Fibroblast of villous mesenchyme (primary cell): ENCODE results near the gene IGSF9. TPM values are rescaled to one million over a fixed set of nuclear protein-coding genes. Genes with fewer than 3 reads are reported as not detected.

Experiments used
- DNase-seq: peaks from one replicate; pipeline ENCODE4 v3.0.0-alpha.2; 2010; ENCODE audit warnings: low read depth
- H3K4me3 ChIP-seq: 2 replicates; pipeline ENCODE4 v1.5.1; 2011; ENCODE audit warnings: low read depth, mild to moderate bottlenecking, low read length
- CTCF ChIP-seq: IDR thresholded peaks from 2 replicates; pipeline ENCODE4 v1.5.1; 2012; ENCODE audit warnings: low read depth, mild to moderate bottlenecking, low read length; ENCODE audit not compliant: insufficient read depth
- total RNA-seq: library from RNA; depleted of rRNA; stranded (reverse); fragments of >200 nt; gene quantifications from 2 replicates; pipeline ENCODE4 v1.2.3, GENCODE V29; 2012

The IGSF9 gene
- not detected in 2 replicates for total RNA-seq

GRCh38 chr1:159945483-159946241 lies at the start of gene IGSF9:
Gene IGSF9 (minus strand): TSS chr1:159945613. CDS start chr1:159943454, 2,159 bp downstream.
- TF ChIP-seq CTCF: peak; percentile 37
- peak within 1 kb of the TSS; percentile 33 for H3K4me3 ChIP-seq
- peak; percentile 57 for DNase-seq

GRCh38 chr1:159994896-159995295 lies 49.5 kb upstream of the IGSF9 start:
- no peak overlapping the region for H3K4me3 ChIP-seq
- DNase-seq: no peak
- TF ChIP-seq CTCF: no peak

- TF ChIP-seq CTCF: no peak
- no peak for DNase-seq
- H3K4me3 ChIP-seq: no peak overlapping the region
These were observed 48.5 kb upstream of the IGSF9 start for GRCh38 chr1:159993911-159994310.

GRCh38 chr1:159992161-159992560 lies 46.7 kb upstream of the IGSF9 start:
- no peak for DNase-seq
- no peak for TF ChIP-seq CTCF
- H3K4me3 ChIP-seq: no peak overlapping the region

- H3K4me3 ChIP-seq: no peak overlapping the region
- TF ChIP-seq CTCF: no peak
- peak; percentile 17 for DNase-seq
These were observed 46.1 kb upstream of the IGSF9 start for GRCh38 chr1:159991513-159991912.

GRCh38 chr1:159990005-159990404 lies 44.6 kb upstream of the IGSF9 start:
- H3K4me3 ChIP-seq: no peak overlapping the region
- no peak for TF ChIP-seq CTCF
- DNase-seq: no peak

- DNase-seq: no peak
- H3K4me3 ChIP-seq: no peak overlapping the region
- TF ChIP-seq CTCF: no peak
These were observed 44.2 kb upstream of the IGSF9 start for GRCh38 chr1:159989581-159989980.
